ENCODE measurements around the gene NOC3L.

DNA sequence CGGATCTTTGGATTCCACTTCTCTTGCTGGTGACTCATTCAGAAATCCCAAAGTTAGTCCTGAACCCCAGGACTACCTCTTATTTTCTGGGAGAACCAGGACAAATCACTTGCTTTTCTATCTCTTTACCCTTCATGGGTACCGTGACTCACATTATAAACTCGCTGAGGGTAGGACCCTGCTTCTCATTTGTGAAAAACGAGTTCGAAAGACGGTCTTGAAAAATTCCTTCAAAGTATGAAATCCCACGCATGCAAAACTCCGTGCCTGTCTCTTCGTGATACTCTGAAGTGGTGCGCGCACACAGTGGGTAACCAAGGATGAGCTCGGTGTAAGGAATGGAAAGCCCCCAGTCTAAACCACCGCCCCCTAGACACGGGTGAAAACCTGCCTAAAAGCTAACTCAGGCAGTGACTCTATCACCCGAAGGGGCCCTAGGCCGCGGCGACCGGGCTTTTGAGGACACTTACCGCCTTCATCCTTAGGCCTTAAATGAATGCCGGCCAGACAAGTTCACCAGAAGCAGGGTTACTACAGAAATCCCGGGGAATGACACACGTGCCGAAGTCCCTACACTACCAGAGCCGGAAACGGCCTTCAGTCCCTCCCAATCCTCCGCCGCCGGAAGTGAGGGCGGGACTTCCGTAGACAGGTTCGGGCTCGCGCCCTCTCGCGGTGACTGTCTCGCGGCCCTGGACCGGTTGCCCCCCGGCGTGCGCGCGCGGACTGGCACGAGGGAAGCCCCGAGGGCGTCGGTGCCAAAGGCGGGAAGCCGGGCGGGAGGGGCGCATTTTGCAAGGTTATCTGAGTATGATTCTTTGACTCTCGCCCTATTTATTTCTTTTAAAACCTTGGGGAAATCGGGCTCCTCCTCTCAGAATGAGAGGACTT, at the start of gene NOC3L:
- TF ChIP-seq, protein P1, sequence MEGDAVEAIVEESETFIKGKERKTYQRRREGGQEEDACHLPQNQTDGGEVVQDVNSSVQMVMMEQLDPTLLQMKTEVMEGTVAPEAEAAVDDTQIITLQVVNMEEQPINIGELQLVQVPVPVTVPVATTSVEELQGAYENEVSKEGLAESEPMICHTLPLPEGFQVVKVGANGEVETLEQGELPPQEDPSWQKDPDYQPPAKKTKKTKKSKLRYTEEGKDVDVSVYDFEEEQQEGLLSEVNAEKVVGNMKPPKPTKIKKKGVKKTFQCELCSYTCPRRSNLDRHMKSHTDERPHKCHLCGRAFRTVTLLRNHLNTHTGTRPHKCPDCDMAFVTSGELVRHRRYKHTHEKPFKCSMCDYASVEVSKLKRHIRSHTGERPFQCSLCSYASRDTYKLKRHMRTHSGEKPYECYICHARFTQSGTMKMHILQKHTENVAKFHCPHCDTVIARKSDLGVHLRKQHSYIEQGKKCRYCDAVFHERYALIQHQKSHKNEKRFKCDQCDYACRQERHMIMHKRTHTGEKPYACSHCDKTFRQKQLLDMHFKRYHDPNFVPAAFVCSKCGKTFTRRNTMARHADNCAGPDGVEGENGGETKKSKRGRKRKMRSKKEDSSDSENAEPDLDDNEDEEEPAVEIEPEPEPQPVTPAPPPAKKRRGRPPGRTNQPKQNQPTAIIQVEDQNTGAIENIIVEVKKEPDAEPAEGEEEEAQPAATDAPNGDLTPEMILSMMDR (IDR thresholded peaks at IDR 0.05 in 8 of 11, conservative IDR thresholded peaks at IDR 0.05 in 3 of 11) = peak; percentile 51 to 94 (median 91)
- TF ChIP-seq POLR2AphosphoS5 (IDR thresholded peaks at IDR 0.05) (peak; percentile 92 to 93 (median 92)), POLR2A (IDR thresholded peaks at IDR 0.05) (peak in 1 of 3 donors; percentile 44)

Measured in spleen (tissue), 7 donors.